Thyroid gland (tissue), 4 donors: ENCODE measurements around the gene CCDC175. TPM values are rescaled to one million over a fixed set of nuclear protein-coding genes. Genes with fewer than 3 reads are reported as not detected.

Experiments used
- DNase-seq, 2 donors: peaks; one replicate each; pipeline ENCODE4 v3.0.0-alpha.2; 2019
- H3K27ac ChIP-seq, 3 donors: fragments of 200-600 bp; sonication (generic); 1 replicate in 2 of 3; 2 replicates in 1 of 3; pipeline ENCODE4 v1.5.1; 2016 to 2019; ENCODE audit warnings: mild to moderate bottlenecking in 1 of 3, moderate library complexity in 1 of 3
- H3K27me3 ChIP-seq: fragments of 200-600 bp; sonication (generic); one replicate; pipeline ENCODE4 v1.5.1; 2019
- H3K36me3 ChIP-seq, 2 donors: fragments of 200-600 bp; sonication (generic); one replicate each; pipeline ENCODE4 v1.5.1; 2016 to 2019
- H3K4me1 ChIP-seq, 2 donors: fragments of 200-600 bp; sonication (generic); one replicate each; pipeline ENCODE4 v1.5.1; 2017 to 2019
- H3K4me3 ChIP-seq, 3 donors: fragments of 200-600 bp; sonication (generic); replicated peaks in 1 of 3; 1 replicate in 2 of 3; 2 replicates in 1 of 3; pipeline ENCODE4 v1.5.1; 2016; ENCODE audit warnings: mild to moderate bottlenecking in 1 of 3
- H3K9me3 ChIP-seq: fragments of 200-600 bp; sonication (generic); one replicate; pipeline ENCODE4 v1.5.1; 2017
- POLR2A ChIP-seq, 2 donors: fragments of 450-650 bp; IDR thresholded peaks; one replicate each; pipeline ENCODE4 v1.6.1; 2017; ENCODE audit warnings: antibody characterized with exemption in 2 of 2, mild to moderate bottlenecking in 2 of 2, moderate library complexity in 1 of 2
- WGBS, 2 donors: methylation state at CpG; one replicate each; pipeline ENCODE4 v1.1.5; 2017; 5-methylcytosine and 5-hydroxymethylcytosine counted together
- intact Hi-C: fragments of 100-400 bp; cut with DNase I; formaldehyde crosslinking; loops from one replicate; pipeline ENCODE4 v1.15.1; 2023
- total RNA-seq, 4 donors: library from RNA; depleted of rRNA; stranded (reverse); fragments of >200 nt; gene quantifications; one replicate each; pipeline ENCODE4 v1.2.3, GENCODE V29; 2016
- TF ChIP-seq, protein P1 (sequence below), 6 experiments: fragments of 200-600 bp in 3 of 6; fragments of 450-650 bp in 3 of 6; sonication (generic) in 3 of 6; IDR thresholded peaks; one replicate each; pipeline ENCODE4 v1.5.1; 2016 to 2019; ENCODE audit warnings: antibody characterized with exemption in 6 of 6, mild to moderate bottlenecking in 2 of 6, inconsistent platforms in 1 of 6, moderate library complexity in 1 of 6

The CCDC175 gene
- total RNA-seq, 4 donors from 2014 or later = 0.24 TPM; not detected in 3

DNA sequence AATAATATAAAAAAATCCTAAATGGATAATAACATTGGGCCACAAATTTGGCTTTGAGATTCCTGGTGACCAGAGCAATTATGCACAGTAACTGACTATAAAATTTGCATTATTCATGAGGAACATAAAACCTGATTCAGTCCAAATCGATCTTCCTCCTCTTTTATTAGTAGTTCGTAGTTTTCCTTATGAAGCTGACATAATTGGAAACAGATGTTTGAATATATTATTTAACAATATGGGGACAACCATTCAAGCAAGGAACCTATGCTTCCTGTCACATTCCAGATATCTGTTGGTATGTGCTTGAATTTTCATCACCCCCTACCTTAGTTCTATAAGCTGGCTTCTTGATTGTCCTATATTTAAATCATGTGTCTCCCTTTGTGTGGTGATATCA lies 34.9 kb downstream of the CCDC175 start:
- 81 to 87% methylated on average over 2 of the region's 2 CpGs for WGBS, 2 donors
- H3K4me1 ChIP-seq = no peaks in the 10 kb centered on the region
- no peak overlapping the region for H3K27ac ChIP-seq
- no peak overlapping the region for H3K4me3 ChIP-seq
- no peaks in the 10 kb centered on the region for H3K36me3 ChIP-seq
- H3K9me3 ChIP-seq = no peaks in the 10 kb centered on the region
- no peaks in the 10 kb centered on the region for H3K27me3 ChIP-seq
- intact Hi-C loops = no loop called here
- TF ChIP-seq, protein P1, sequence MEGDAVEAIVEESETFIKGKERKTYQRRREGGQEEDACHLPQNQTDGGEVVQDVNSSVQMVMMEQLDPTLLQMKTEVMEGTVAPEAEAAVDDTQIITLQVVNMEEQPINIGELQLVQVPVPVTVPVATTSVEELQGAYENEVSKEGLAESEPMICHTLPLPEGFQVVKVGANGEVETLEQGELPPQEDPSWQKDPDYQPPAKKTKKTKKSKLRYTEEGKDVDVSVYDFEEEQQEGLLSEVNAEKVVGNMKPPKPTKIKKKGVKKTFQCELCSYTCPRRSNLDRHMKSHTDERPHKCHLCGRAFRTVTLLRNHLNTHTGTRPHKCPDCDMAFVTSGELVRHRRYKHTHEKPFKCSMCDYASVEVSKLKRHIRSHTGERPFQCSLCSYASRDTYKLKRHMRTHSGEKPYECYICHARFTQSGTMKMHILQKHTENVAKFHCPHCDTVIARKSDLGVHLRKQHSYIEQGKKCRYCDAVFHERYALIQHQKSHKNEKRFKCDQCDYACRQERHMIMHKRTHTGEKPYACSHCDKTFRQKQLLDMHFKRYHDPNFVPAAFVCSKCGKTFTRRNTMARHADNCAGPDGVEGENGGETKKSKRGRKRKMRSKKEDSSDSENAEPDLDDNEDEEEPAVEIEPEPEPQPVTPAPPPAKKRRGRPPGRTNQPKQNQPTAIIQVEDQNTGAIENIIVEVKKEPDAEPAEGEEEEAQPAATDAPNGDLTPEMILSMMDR (IDR thresholded peaks at IDR 0.05) = no peak
- no peak for TF ChIP-seq POLR2A (IDR thresholded peaks at IDR 0.05)
- no peak for DNase-seq

DNA sequence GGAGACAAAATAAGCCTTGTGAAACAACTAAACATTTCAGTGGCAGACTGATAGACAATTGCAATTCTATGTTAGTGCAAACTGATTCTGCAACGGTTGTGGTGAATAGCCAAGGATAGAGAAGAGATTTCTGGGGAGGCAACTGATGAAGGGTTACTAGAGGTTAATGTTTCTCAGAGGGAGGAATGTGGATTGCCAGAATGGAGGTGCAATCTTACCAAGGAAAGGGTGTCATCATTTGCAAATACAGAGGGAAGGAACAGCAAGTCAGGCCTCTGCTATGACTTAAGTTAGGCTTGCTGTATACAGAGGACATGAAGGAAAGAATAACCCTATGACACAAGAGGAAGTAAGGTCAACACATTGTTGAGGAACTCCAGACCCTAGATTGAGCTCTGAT lies 35.8 kb downstream of the CCDC175 start:
- no peak overlapping the region for H3K27ac ChIP-seq
- TF ChIP-seq, protein P1 (IDR thresholded peaks at IDR 0.05) = no peak
- TF ChIP-seq POLR2A (IDR thresholded peaks at IDR 0.05) = no peak
- intact Hi-C loops = no loop called here
- H3K9me3 ChIP-seq = no peaks in the 10 kb centered on the region
- H3K27me3 ChIP-seq = no peaks in the 10 kb centered on the region
- no peak for DNase-seq
- no peak overlapping the region for H3K4me3 ChIP-seq
- no peaks in the 10 kb centered on the region for H3K36me3 ChIP-seq
- H3K4me1 ChIP-seq = no peaks in the 10 kb centered on the region
- 43 to 52% methylated on average over 1 of the region's 1 CpG for WGBS, 2 donors

DNA sequence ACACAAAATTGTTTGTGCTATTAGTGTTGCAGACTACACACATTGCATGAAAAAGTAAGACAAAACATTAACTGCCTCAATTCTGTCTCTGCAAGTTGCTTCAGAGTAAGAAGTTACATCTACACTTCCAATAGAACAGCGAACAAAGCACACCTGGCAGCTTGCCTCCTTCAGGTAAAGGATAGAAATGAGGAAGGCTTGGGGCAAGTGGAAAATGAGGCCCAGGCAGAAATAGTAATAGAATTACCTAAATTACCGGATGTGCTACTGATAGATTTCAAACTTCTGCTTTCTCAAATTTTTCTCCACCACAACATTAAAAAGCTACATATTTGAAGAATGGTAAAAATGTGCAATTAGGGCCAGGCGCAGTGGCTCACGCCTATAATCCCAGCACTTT lies 37.7 kb downstream of the CCDC175 start:
- intact Hi-C loops = no loop called here
- Histone ChIP-seq H3K4me3 (no peak overlapping the region), H3K27me3 (no peaks in the 10 kb centered on the region), H3K4me1 (no peaks in the 10 kb centered on the region), H3K9me3 (no peaks in the 10 kb centered on the region), H3K36me3 (no peaks in the 10 kb centered on the region), H3K27ac (no peak overlapping the region)
- WGBS, 2 donors = 95 to 96% methylated on average over 4 of the region's 4 CpGs
- DNase-seq = no peak
- TF ChIP-seq POLR2A (IDR thresholded peaks at IDR 0.05) = no peak
- TF ChIP-seq, protein P1 (IDR thresholded peaks at IDR 0.05) = no peak

DNA sequence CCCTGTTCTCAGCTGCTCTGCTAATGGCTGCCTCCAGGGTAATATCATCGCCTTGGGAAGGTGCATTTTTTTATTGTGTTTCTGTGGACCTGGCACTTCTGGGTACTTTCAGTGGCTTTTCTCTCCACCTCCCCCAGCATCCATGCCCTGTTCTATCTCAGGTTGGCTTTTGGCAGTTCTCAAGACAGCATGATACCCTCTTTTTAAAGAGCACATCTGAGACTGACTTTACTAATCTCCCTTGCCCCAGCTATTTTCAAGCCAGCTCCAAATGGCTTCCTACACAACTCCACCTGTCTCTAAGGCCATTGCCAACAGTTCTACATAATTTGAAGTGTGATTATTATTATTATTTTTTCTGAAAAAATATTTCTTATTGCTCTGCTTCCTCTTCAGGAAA lies 39.1 kb downstream of the CCDC175 start:
- no peak for DNase-seq
- Histone ChIP-seq H3K4me3 (no peak overlapping the region), H3K36me3 (no peaks in the 10 kb centered on the region), H3K27ac (no peak overlapping the region), H3K27me3 (no peaks in the 10 kb centered on the region), H3K9me3 (no peaks in the 10 kb centered on the region), H3K4me1 (no peaks in the 10 kb centered on the region)
- TF ChIP-seq, protein P1 (IDR thresholded peaks at IDR 0.05) = no peak
- no peak for TF ChIP-seq POLR2A (IDR thresholded peaks at IDR 0.05)
- WGBS, 2 donors = 86 to 97% methylated on average over 1 of the region's 1 CpG
- intact Hi-C loops = no loop called here

DNA sequence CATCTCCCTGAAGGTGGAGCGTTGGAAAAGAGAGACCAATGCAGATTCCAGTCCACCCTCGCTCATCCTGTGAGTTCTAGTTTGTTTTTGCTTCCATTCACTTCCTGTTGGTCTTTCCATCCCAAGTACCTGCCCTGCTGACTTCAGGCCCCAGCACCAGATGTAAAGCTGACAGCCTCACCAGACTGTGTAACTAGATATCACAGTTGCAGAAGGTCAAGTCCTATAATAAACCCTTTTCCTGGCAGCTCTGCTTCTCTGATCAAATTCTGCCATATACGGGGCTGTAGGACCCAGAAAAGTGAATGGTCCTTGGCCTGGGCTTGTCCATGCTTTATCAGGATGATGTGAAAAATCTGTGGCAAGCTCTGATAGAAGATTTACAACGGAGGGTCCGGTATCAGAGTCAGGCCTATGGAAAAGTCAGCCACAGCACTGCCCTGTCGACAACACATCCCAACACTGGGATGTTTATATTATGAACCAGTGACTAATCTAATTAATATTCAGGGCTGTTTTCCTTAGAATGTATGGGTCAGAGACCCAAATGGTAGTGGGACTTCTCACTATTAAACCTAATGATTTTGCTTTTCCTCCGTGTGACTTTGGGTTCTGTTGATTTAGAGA lies 42.1 kb downstream of the CCDC175 start:
- intact Hi-C loops = no loop called here
- WGBS, 2 donors = 84 to 89% methylated on average over 7 of the region's 7 CpGs
- no peak for TF ChIP-seq POLR2A (IDR thresholded peaks at IDR 0.05)
- TF ChIP-seq, protein P1 (IDR thresholded peaks at IDR 0.05) = no peak

More for the DNA sequence above, 42.1 kb downstream of the CCDC175 start:
- DNase-seq = no peak
- H3K36me3 ChIP-seq = no peaks in the 10 kb centered on the region
- H3K27me3 ChIP-seq = no peaks in the 10 kb centered on the region
- no peak overlapping the region for H3K27ac ChIP-seq
- no peaks in the 10 kb centered on the region for H3K9me3 ChIP-seq
- no peak overlapping the region for H3K4me3 ChIP-seq
- H3K4me1 ChIP-seq = no peaks in the 10 kb centered on the region
